Activated naive CD8-positive, alpha-beta T cell treated with anti-CD3 and anti-CD28 coated beads for 36 hours (primary cell): Measurements from ENCODE around the gene TCF3. TPM values are rescaled to one million over a fixed set of nuclear protein-coding genes. Genes with fewer than 3 reads are reported as not detected.
"Not testable (repeated sequence)": the region's sequence is repeated elsewhere in the genome, so short reads cannot be mapped to it uniquely, and the experiment has no call there.

Experiments
- DNase-seq: peaks from one replicate; pipeline ENCODE4 v3.0.0; 2021
- H3K27ac Mint-ChIP-seq: one replicate; pipeline ENCODE4 v1.8.0; 2022; ENCODE audit warnings: mild to moderate bottlenecking, moderate library complexity, mixed read lengths
- H3K27me3 Mint-ChIP-seq: one replicate; pipeline ENCODE4 v1.8.0; 2022; ENCODE audit warnings: mild to moderate bottlenecking, mixed read lengths
- H3K36me3 Mint-ChIP-seq: one replicate; pipeline ENCODE4 v1.8.0; 2021; ENCODE audit warnings: mild to moderate bottlenecking, mixed read lengths
- H3K4me1 Mint-ChIP-seq: one replicate; pipeline ENCODE4 v1.8.0; 2021; ENCODE audit warnings: mixed read lengths
- H3K4me3 Mint-ChIP-seq: one replicate; pipeline ENCODE4 v1.8.0; 2022; ENCODE audit warnings: mild to moderate bottlenecking, moderate library complexity, mixed read lengths
- H3K9me3 Mint-ChIP-seq: one replicate; pipeline ENCODE4 v1.8.0; 2022; ENCODE audit warnings: mixed read lengths
- total RNA-seq, 2 experiments: library from RNA; stranded (reverse); gene quantifications; one replicate each; pipeline ENCODE4 v1.2.3, GENCODE V29; 2021

The TCF3 gene
- total RNA-seq, 2 experiments from 2014 or later, result 106 TPM

DNA sequence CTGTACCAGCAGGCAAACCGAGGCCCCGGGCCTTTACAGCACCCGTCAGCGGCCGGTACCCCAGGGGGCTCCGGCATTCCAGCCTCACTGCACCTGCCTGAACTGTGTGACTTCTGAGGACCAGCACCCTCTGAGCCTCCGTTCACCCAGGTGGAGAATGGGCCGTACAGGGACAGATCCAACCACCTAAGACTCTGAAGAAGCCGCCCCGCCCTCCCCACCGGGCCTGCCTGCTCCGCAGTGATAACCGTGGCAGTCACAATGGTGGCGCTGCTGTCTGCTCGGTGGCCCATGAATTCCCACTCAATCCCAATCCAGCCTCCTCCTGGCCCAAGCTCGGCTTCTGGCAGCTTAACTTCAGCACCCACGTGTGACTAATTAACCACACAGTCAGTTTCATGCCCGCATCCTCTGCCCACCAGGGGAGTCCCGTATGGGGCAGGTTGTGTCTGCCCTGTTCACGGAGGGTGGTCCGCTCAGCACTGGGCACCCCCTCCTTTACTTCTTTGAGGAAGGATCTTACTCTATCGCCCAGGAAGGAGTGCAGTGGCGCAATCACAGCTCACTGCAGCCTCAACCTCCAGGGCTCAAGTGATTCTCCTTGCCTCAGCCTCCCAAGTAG lies 3.4 kb downstream of the TCF3 start:
- Mint-ChIP-seq H3K9me3 (no peaks in the 10 kb centered on the region), H3K36me3 (peaks cover 8% of the 10 kb centered on the region), H3K4me1 (peaks cover 23% of the 10 kb centered on the region), H3K27ac (no peak overlapping the region), H3K27me3 (no peaks in the 10 kb centered on the region), H3K4me3 (no peak overlapping the region)
- DNase-seq, result peak; percentile 21

DNA sequence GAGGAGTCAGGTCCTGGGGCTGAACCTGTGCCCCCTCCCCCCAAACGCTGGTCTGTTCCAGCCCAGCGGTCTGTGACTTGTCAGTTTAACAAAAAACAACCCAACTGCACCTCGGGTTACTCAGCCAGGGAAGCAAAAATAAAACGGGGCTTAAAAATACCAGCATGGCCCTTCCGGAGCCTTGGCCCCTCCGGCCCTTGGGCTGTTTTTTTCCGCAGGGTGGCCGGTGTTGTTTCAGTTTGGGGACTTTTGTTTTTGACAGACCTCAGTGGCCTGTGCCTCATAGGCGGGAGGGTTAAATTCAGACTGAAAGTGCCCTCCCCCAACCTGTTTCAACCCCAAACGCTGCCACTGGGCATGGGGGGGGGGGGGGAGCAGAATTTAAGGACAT lies 4.0 kb downstream of the TCF3 start:
- H3K4me3 Mint-ChIP-seq, result no peak overlapping the region
- peaks cover 23% of the 10 kb centered on the region for H3K4me1 Mint-ChIP-seq
- peaks cover 8% of the 10 kb centered on the region for H3K36me3 Mint-ChIP-seq
- no peak overlapping the region for H3K27ac Mint-ChIP-seq
- H3K27me3 Mint-ChIP-seq, result no peaks in the 10 kb centered on the region
- no peak for DNase-seq
- no peaks in the 10 kb centered on the region for H3K9me3 Mint-ChIP-seq

DNA sequence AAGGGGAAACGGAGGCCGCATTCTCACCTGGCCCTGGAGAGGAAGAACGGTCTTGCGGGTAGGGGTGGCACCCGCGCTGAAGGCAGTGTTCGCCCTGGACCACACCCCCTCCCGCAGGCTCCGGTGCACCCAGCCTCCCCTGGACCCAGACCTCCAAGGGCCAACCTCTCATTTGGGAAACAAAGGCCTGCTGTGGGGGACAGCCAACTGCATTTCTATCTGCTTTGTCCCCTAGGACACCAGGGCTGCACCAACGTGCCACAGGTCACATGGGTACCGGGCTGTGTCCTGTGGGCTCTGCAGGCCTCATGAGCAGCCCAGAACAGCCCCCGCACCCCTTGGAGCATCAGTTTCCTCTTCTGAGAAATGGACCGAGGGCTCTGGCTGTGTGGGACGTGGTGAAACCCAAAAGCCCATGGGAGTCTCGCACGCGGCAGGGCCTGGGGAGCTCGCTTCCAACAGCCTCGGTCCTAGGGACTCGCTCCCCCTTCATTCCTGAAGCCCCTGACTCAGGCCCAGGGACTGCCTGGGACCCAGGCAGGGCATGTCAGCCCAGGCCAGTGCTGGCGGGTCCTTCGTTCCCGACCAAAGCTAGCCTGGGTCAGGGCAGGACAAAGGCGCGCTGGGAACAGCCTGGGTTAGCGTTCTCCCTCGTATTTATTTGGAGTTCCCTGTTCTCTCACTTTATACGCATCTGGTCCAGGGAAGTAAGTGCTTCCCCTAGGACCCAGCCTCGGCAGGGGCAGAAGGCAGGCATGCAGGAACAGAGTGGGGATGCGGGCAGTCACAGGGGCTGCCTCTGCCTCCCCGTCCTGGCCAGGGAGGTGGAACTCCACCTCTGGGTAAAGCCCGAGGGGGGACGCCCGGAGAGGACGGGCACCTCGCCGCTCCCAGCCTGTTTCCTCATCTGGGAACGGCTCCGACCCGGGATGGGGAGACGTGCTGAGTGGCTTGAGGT lies 4.6 kb downstream of the TCF3 start:
- H3K36me3 Mint-ChIP-seq, result peaks cover 8% of the 10 kb centered on the region
- no peaks in the 10 kb centered on the region for H3K27me3 Mint-ChIP-seq

DNA sequence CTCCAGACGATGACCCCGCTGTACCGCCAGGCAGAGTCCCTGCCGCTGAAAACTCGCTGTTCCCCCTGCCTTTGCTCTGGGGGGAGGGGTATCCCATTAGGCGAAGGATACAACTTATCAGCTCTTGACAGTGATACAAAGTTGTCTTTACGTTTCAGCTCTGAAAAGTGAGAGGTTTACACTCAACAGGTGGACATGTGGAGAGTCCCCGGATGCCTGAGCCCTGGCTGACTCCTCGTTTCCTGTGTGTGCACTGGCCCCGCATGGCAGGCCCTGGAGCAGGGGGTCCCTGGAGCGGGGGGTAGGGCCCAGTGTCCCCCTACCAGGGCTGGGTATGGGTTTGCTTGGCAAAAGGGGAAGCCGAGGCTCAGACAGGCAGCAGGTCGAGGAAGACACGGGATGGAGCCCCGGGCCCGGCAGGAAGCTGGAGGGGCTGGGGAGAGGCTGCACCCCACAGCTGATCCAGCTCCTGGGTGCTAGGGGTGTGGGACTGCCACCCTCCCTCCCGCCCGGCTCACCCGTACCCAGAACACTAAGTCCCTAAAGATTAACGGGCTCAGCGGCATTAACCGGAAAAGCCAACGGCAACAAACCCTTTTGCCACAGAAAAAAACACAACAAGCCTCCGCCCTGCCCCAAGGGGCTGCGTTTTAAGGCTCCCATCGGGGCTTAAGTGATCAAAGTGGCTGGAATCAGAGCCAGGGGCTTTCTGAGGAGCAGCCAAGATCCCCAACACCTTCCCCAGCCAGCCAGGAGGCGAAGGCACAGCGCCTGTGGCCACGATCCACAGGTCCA lies 5.6 kb downstream of the TCF3 start:
- no peaks in the 10 kb centered on the region for H3K9me3 Mint-ChIP-seq
- no peak overlapping the region for H3K27ac Mint-ChIP-seq
- peaks cover 8% of the 10 kb centered on the region for H3K36me3 Mint-ChIP-seq
- no peak overlapping the region for H3K4me3 Mint-ChIP-seq
- no peak for DNase-seq
- peaks cover 23% of the 10 kb centered on the region for H3K4me1 Mint-ChIP-seq
- H3K27me3 Mint-ChIP-seq, result no peaks in the 10 kb centered on the region

More for the DNA sequence above, 4.6 kb downstream of the TCF3 start:
- H3K27ac Mint-ChIP-seq, result no peak overlapping the region
- peaks cover 23% of the 10 kb centered on the region for H3K4me1 Mint-ChIP-seq
- H3K4me3 Mint-ChIP-seq, result no peak overlapping the region
- H3K9me3 Mint-ChIP-seq, result no peaks in the 10 kb centered on the region
- DNase-seq, result no peak

DNA sequence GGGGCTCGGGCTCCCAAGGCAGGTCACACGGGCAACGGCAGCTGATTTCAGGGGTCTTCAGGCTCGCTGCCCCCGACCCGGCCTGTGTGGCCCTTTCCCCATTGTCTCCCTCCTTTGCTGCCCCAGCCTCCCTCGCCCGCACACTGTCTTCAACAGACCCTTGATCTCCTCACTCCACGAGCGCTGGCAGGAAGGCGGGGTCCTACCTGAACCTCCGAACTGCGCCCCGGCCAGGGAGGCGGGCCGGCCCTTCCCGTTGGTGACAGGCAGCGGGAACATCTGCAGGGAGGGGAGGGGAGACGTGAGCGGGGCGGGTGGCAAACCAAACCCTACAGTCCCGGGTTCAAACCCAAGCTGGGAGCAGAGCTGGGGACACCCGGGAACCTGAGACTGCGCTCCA lies 6.3 kb downstream of the TCF3 start:
- no peaks in the 10 kb centered on the region for H3K27me3 Mint-ChIP-seq
- peaks cover 8% of the 10 kb centered on the region for H3K36me3 Mint-ChIP-seq
- H3K9me3 Mint-ChIP-seq, result no peaks in the 10 kb centered on the region
- no peak overlapping the region for H3K27ac Mint-ChIP-seq
- H3K4me1 Mint-ChIP-seq, result peaks cover 20% of the 10 kb centered on the region
- H3K4me3 Mint-ChIP-seq, result no peak overlapping the region
- no peak for DNase-seq

DNA sequence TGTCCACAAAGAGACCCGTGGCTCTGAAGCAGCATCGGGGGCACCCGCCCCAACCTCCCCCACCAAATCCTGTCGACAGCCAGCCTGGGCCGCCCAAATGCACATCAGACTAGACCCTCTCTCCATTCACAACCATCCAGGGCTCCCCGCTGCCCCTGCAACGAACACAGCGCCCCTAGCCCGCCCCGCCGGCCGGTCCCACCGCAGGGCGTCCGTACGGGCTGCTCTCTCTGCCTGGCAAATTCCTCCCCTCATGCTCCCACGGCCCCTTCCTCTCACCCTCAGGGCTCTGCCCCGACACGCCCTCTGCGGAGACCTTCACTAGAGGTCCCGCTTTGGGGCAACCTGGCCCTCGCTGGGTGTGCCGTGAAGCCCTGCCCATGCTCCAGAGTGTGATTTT lies 7.1 kb downstream of the TCF3 start:
- Mint-ChIP-seq H3K4me3 (no peak overlapping the region), H3K36me3 (peaks cover 6% of the 10 kb centered on the region), H3K27me3 (no peaks in the 10 kb centered on the region), H3K9me3 (no peaks in the 10 kb centered on the region), H3K27ac (no peak overlapping the region), H3K4me1 (peaks cover 14% of the 10 kb centered on the region)
- no peak for DNase-seq

DNA sequence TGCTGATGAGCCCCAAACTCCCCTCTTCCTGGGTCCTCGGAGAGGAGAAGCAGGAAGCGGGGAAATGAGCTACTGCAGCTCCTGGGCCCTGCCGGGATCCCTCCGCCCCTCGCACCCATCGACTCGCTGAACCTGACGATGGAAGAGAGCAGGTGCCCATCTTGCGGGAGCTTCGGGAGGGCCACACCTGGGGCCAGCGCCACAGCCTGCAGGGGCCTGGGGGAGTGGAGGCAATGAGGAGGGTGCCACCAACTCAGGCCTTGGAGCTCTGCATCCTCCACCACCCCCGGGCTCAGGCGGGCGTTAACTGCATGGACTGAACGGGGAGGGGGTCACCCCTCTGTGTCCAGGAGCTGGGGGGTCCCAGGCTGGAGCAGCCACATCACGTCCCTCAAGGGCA lies 8.3 kb downstream of the TCF3 start:
- peaks cover 7% of the 10 kb centered on the region for H3K36me3 Mint-ChIP-seq
- no peak for DNase-seq
- H3K27me3 Mint-ChIP-seq, result no peaks in the 10 kb centered on the region
- no peak overlapping the region for H3K27ac Mint-ChIP-seq
- H3K4me3 Mint-ChIP-seq, result no peak overlapping the region
- H3K9me3 Mint-ChIP-seq, result no peaks in the 10 kb centered on the region
- H3K4me1 Mint-ChIP-seq, result peaks cover 4% of the 10 kb centered on the region

DNA sequence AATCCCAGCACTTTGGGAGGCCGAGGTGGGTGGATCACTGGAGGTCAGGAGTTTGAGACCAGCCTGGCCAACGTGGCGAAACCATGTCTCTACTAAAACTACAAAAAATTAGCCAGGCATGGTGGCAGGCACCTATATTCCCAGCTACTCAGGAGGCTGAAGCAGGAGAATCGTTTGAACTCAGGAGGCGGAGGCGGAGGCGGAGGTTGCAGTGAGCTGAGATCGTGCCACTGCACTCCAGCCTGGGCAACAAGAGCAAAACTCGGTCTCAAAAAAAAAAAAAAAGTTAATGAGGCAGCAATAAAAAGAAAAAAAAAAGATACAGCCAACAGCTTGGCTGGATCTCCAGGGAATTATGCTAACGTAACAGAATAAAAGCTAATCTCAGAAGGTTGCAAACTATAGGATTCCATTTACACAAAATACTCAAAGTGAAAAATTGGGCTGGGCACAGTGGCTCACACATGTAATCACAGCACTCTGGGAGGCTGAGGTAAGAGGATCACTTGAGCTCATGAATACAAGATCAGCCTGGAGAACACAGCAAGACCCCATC lies 11.4 kb downstream of the TCF3 start:
- H3K27me3 Mint-ChIP-seq, H3K4me1 Mint-ChIP-seq, H3K4me3 Mint-ChIP-seq, H3K9me3 Mint-ChIP-seq, H3K27ac Mint-ChIP-seq, DNase-seq: not testable (repeated sequence)
- peaks cover 11% of the 10 kb centered on the region for H3K36me3 Mint-ChIP-seq

DNA sequence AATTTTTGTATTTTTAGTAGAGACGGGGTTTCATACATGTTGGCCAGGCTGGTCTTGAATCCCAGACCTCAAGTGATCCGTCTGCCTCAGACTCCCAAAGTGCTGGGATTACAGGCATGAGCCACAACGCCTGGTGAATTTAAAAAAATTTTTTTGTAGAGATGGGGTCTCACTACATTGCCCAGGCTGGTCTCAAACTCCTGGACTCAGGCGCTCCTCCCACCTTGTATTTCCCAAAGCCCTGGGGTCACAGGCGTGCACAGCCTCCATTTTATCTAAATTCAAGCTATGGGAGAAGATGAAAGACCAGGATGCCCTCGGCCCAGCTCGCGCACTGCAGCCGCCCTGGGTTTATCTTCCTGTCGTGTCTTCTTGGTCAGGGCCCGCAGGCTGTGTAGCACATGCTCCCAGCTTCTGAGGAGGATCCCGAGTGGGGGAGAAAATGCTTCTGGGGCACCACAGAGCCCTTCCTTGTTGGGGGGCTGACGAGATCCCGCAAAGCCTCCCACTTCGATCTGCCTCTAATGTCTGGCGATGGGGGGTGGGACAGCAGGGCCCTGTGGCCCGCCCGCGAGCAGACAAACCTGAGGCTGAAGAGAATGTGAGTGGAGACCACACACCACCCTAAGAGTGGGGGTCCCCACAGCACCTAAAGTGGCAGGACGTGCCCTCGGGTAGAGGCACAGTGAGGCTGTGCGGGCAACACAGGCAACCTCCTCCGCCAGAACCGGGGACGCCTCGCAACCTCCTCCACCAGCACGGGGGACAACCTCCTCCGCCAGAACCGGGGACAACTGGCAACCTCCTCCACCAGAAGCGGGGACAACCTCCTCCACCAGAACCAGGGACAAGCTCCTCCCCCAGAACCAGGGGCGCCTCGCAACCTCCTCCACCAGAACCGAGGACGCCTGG lies 15.8 kb downstream of the TCF3 start:
- no peak for DNase-seq
- Mint-ChIP-seq H3K4me3 (no peak overlapping the region), H3K27ac (no peak overlapping the region), H3K4me1 (peaks cover 3% of the 10 kb centered on the region), H3K27me3 (no peaks in the 10 kb centered on the region), H3K9me3 (no peaks in the 10 kb centered on the region), H3K36me3 (peaks cover 17% of the 10 kb centered on the region)

DNA sequence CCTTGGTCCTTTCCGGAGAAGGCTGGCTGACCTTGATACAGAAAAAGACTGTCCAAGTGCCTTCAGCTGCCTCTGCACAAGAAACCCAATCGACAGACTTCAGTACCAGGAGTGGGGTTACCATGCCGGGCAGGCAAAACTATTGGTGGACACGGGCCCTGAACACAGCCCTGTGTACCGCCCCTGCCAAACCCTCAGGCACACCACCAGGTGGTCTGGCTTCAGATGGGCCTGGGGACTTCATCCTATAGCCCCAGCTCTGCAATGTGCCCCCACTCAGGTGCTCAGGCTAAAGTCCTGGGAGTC lies 17.5 kb downstream of the TCF3 start:
- peaks cover 17% of the 10 kb centered on the region for H3K36me3 Mint-ChIP-seq
- no peak overlapping the region for H3K27ac Mint-ChIP-seq
- DNase-seq, result no peak
- no peaks in the 10 kb centered on the region for H3K9me3 Mint-ChIP-seq
- no peaks in the 10 kb centered on the region for H3K27me3 Mint-ChIP-seq
- H3K4me3 Mint-ChIP-seq, result no peak overlapping the region
- H3K4me1 Mint-ChIP-seq, result peaks cover 3% of the 10 kb centered on the region

DNA sequence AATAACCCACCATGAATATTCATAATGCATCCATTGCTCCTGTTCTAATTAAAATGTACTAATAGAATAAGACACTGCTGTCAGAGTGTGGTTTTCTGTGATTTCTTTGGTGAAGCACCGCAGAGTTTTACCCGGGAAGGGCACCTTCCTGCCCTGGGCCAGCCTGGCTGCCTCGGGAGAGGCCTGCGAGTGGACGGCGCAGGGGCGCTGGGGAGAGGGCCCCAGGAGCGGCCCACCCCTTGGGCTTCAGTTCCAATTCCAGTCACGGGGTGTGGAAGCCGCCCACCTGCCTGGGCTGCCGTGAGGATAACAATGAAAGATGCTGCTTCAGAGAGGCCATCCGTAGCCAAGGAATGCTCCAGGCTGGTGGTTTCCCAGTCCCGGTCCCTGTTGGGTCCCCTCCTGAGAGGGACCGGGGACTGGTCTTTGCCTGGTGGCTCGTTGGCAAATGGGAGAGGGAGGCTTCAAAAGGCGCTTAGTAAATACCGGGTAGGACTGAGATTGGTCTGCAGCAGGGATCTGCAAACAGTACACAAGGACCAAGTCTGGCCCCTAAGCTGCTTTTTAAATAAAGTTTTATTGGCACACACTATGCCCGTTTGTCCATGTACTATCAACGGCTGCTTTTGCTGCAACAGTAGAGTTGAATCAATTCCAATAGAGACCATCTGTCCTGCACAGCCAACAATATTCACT lies 18.0 kb downstream of the TCF3 start:
- Mint-ChIP-seq H3K27me3 (no peaks in the 10 kb centered on the region), H3K27ac (no peak overlapping the region), H3K9me3 (no peaks in the 10 kb centered on the region), H3K4me3 (no peak overlapping the region), H3K36me3 (peaks cover 14% of the 10 kb centered on the region), H3K4me1 (peaks cover 2% of the 10 kb centered on the region)
- no peak for DNase-seq

DNA sequence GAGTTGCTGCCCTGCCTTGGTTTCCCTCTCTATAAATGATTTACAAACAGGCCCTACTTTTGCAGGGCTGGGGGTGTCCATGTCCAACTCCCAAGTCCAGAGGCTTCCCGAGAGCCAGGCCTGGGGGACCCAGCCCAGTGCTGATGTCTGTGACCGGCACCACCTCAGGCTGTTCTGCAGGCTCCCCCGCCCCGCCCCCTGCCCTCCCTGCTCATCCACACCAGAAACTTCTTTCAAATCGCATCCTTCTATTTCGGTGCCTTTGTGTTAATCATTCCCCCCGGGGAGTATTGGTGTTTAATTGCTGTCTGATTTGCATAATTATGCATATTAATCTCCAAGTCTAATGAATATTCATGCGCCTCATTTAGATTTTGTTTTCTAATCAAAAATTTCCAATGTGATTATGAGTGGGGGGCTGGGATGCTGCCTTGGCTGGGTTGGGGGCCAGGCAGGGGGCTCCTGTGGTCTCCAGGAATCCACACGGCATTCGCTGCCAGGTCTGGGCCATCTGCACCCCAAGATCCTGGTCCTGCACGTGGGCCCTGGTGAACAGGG lies 19.1 kb downstream of the TCF3 start:
- peaks cover 2% of the 10 kb centered on the region for H3K4me1 Mint-ChIP-seq
- no peaks in the 10 kb centered on the region for H3K27me3 Mint-ChIP-seq
- H3K4me3 Mint-ChIP-seq, result no peak overlapping the region
- no peaks in the 10 kb centered on the region for H3K9me3 Mint-ChIP-seq
- no peak for DNase-seq
- peaks cover 8% of the 10 kb centered on the region for H3K36me3 Mint-ChIP-seq
- no peak overlapping the region for H3K27ac Mint-ChIP-seq

DNA sequence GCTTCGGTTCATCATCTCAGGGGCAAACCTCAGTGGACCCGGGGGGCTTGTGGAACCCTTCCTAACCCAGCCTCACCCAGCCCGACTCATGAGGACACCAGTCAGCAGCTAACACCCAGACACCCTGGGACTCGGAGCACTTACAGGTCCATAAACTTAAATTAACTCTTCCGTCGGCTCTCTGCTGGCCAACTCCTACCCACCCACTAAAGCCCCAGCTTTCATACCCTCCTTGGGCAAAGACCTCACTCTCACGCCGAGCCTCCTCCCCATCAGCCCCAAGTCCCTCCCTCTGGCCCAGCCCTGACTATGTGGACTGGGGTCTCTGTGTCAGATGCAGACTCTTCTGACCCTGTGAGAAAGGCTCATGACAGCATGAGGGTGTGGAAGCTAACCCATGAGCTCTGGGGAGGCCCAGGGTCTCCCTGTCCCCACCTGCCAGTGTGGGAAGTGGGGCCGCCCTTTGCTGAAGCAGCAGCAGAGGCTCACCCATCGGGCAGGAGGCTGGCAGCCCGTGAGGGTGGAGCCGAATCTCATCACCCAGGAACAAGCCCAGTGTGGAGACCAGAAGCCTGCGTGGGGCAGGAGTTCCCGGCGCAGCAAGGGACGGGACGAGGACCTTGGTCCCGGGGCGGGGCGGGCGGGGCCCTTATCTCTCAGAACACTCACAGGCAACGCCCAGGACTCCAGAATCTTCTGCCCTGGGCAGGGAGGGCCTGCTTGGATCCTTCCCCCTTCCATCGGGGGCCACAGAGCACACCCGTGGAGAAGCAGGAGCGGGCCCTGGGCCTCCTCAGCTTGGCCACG lies 19.8 kb downstream of the TCF3 start:
- Mint-ChIP-seq H3K4me3 (no peak overlapping the region), H3K27me3 (no peaks in the 10 kb centered on the region), H3K36me3 (peaks cover 6% of the 10 kb centered on the region), H3K4me1 (peaks cover 2% of the 10 kb centered on the region), H3K9me3 (no peaks in the 10 kb centered on the region), H3K27ac (no peak overlapping the region)
- no peak for DNase-seq
